Gastrocnemius medialis (tissue), 4 donors: ENCODE results near the gene SLC22A1. TPM values are rescaled to one million over a fixed set of nuclear protein-coding genes. Genes with fewer than 3 reads are reported as not detected.

Source experiments
- ATAC-seq, 2 donors: fragments of 150-250 bp; one replicate each; pipeline ENCODE4 v1.9.1; 2016
- DNase-seq, 2 donors: peaks; one replicate each; pipeline ENCODE4 v3.0.0-alpha.2; 2019
- H3K27ac ChIP-seq, 4 donors: fragments of 200-600 bp; sonication (generic); 1 replicate in 1 of 4; 2 replicates in 3 of 4; pipeline ENCODE4 v1.5.1; 2016 to 2018; ENCODE audit warnings: mild to moderate bottlenecking in 2 of 4, moderate library complexity in 1 of 4
- H3K27me3 ChIP-seq, 3 donors: fragments of 200-600 bp; sonication (generic) in 2 of 3; 1 replicate in 1 of 3; 2 replicates in 2 of 3; pipeline versions ENCODE4 v1.5.1 to v1.6.0; 2016 to 2019; ENCODE audit warnings: mild to moderate bottlenecking in 1 of 3, moderate library complexity in 1 of 3
- H3K36me3 ChIP-seq, 2 donors: fragments of 200-600 bp; sonication (generic) in 1 of 2; one replicate each; pipeline ENCODE4 v1.5.1; 2017 to 2018
- H3K4me1 ChIP-seq, 2 donors: fragments of 200-600 bp; sonication (generic) in 1 of 2; one replicate each; pipeline ENCODE4 v1.5.1; 2016 to 2017; ENCODE audit warnings: mild to moderate bottlenecking in 2 of 2
- H3K4me3 ChIP-seq, 4 donors: fragments of 200-600 bp; sonication (generic) in 3 of 4; 1 replicate in 1 of 4; 2 replicates in 3 of 4; pipeline ENCODE4 v1.5.1; 2016 to 2019; ENCODE audit warnings: mild to moderate bottlenecking in 2 of 4
- H3K9me3 ChIP-seq, 3 donors: fragments of 200-600 bp; sonication (generic) in 2 of 3; 1 replicate in 1 of 3; 2 replicates in 2 of 3; pipeline ENCODE4 v1.5.1; 2016 to 2019
- POLR2A ChIP-seq, 2 donors: fragments of 450-650 bp; IDR thresholded peaks; one replicate each; pipeline ENCODE4 v1.6.1; 2017; ENCODE audit warnings: antibody characterized with exemption in 2 of 2, mild to moderate bottlenecking in 2 of 2, moderate library complexity in 2 of 2
- in situ Hi-C, 4 donors: fragments of 200-750 bp; cut with MboI; loops; one replicate each; pipeline versions ENCODE4 v1.15.0 to v1.8.0; 2017; ENCODE audit warnings: low sequenced_read_pairs in 4 of 4
- intact Hi-C: fragments of 100-400 bp; cut with DNase I; formaldehyde crosslinking; loops from one replicate; pipeline ENCODE4 v1.15.1; 2023; ENCODE audit warnings: low total_unique reads
- total RNA-seq, 4 donors: library from RNA; depleted of rRNA; stranded (reverse); fragments of >200 nt; gene quantifications; one replicate each; pipeline versions ENCODE4 v1.1.0 to v1.2.3, GENCODE V29; 2016
- TF ChIP-seq, protein P1 (sequence below), 5 experiments: fragments of 450-650 bp in 3 of 5; fragments of 200-600 bp in 2 of 5; sonication (generic) in 2 of 5; IDR thresholded peaks in 4 of 5; conservative IDR thresholded peaks in 1 of 5; 1 replicate in 4 of 5; 2 replicates in 1 of 5; pipeline ENCODE4 v1.5.1; 2016 to 2019; ENCODE audit warnings: antibody characterized with exemption in 5 of 5, mild to moderate bottlenecking in 3 of 5, moderate library complexity in 3 of 5

SLC22A1 gene
- total RNA-seq, 4 donors from 2014 or later: 0.78 to 1.4 (median 1.1) TPM

- Histone ChIP-seq H3K27me3 (no peaks in the 10 kb centered on the region), H3K36me3 (no peaks in the 10 kb centered on the region), H3K9me3 (no peaks in the 10 kb centered on the region), H3K4me3 (no peak overlapping the region), H3K4me1 (no peaks in the 10 kb centered on the region), H3K27ac (no peak overlapping the region)
- TF ChIP-seq, protein P1, sequence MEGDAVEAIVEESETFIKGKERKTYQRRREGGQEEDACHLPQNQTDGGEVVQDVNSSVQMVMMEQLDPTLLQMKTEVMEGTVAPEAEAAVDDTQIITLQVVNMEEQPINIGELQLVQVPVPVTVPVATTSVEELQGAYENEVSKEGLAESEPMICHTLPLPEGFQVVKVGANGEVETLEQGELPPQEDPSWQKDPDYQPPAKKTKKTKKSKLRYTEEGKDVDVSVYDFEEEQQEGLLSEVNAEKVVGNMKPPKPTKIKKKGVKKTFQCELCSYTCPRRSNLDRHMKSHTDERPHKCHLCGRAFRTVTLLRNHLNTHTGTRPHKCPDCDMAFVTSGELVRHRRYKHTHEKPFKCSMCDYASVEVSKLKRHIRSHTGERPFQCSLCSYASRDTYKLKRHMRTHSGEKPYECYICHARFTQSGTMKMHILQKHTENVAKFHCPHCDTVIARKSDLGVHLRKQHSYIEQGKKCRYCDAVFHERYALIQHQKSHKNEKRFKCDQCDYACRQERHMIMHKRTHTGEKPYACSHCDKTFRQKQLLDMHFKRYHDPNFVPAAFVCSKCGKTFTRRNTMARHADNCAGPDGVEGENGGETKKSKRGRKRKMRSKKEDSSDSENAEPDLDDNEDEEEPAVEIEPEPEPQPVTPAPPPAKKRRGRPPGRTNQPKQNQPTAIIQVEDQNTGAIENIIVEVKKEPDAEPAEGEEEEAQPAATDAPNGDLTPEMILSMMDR (IDR thresholded peaks at IDR 0.05 in 4 of 5, conservative IDR thresholded peaks at IDR 0.05 in 1 of 5): no peak
- no peak for TF ChIP-seq POLR2A (IDR thresholded peaks at IDR 0.05)
- no peak for DNase-seq
- in situ Hi-C loops: no loop called here
- ATAC-seq: no peak
- intact Hi-C loops: no loop called here
Observed at GRCh38 chr6:160204710-160205109, 83.1 kb downstream of the SLC22A1 start.

DNA sequence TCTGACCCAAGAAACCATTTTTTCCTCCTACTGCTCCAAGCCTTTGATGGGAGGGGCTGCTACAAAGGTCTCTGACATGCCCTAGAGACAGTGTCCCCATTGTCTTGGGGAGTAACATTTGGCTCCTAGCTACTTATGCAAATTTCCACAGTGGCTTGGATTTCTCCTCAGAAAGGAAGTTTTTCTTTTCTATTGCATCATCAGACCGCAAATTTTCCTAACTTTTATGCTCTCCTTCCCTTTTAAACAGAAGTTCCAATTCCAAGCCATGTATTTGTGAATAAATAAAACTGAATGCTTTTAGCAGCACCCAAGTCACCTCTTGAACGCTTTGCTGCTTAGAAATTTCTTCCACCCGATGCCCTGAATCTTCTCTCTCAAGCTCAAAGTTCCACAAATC, 86.0 kb downstream of the SLC22A1 start:
- H3K4me3 ChIP-seq: no peak overlapping the region
- no peaks in the 10 kb centered on the region for H3K27me3 ChIP-seq
- no peaks in the 10 kb centered on the region for H3K9me3 ChIP-seq
- no peaks in the 10 kb centered on the region for H3K4me1 ChIP-seq
- TF ChIP-seq, protein P1 (IDR thresholded peaks at IDR 0.05 in 4 of 5, conservative IDR thresholded peaks at IDR 0.05 in 1 of 5): no peak
- TF ChIP-seq POLR2A (IDR thresholded peaks at IDR 0.05): no peak
- H3K36me3 ChIP-seq: no peaks in the 10 kb centered on the region
- ATAC-seq (no peak), DNase-seq (no peak)
- in situ Hi-C loops: no loop called here
- intact Hi-C loops: no loop called here
- no peak overlapping the region for H3K27ac ChIP-seq

Other genes starting within 250 kb of the SLC22A1 start
- gene MAS1, start 230.8 kb upstream of the SLC22A1 start, total RNA-seq: not detected
- gene IGF2R, start 152.7 kb upstream of the SLC22A1 start, total RNA-seq: 100 to 1,000 TPM in 3 of 4 donors, 10 to 100 TPM in 1; 56.6 to 134 (median 108) TPM
- not detected for gene SLC22A2, start 137.0 kb downstream of the SLC22A1 start, total RNA-seq
- gene SLC22A3, start 226.6 kb downstream of the SLC22A1 start, total RNA-seq: 10 to 100 TPM; 49.5 to 75.4 (median 58.2) TPM